ENCODE measurements around the gene EXOC6B.

The EXOC6B gene

GRCh38 chr2:72144632-72145288 is 681.1 kb downstream of the EXOC6B start:
- Histone ChIP-seq H3K27me3 (ENCODE audit: low read depth, low read length) (no peaks in the 10 kb centered on the region), H3K4me2 (ENCODE audit: low read length) (no peak overlapping the region), H3K9me3 (ENCODE audit: insufficient read depth, low read length) (no peaks in the 10 kb centered on the region), H3K36me3 (replicated peaks; ENCODE audit: low read depth, low read length) (no peaks in the 10 kb centered on the region), H3K9ac (ENCODE audit: low read length) (no peak overlapping the region), H3K4me1 (ENCODE audit: low read length) (no peaks in the 10 kb centered on the region), H3K27ac (ENCODE audit: low read length) (no peak overlapping the region), H4K20me1 (ENCODE audit: insufficient read depth, low read length) (no peaks in the 10 kb centered on the region), H3K4me3 (ENCODE audit: low read length) (no peak overlapping the region), H3K79me2 (ENCODE audit: low read length) (no peaks in the 10 kb centered on the region), H2AFZ (ENCODE audit: low read depth, low read length) (no peak overlapping the region)
- TF ChIP-seq CTCF (IDR thresholded peaks at IDR 0.05; ENCODE audit: low read depth, low read length) = no peak
- TF ChIP-seq EZH2phosphoT487 (IDR thresholded peaks at IDR 0.05; ENCODE audit: low read depth) = no peak

GRCh38 chr2:72144274-72144631 is 681.6 kb downstream of the EXOC6B start:
- Histone ChIP-seq H4K20me1 (ENCODE audit: insufficient read depth, low read length) (no peaks in the 10 kb centered on the region), H3K9me3 (ENCODE audit: insufficient read depth, low read length) (no peaks in the 10 kb centered on the region), H3K27me3 (ENCODE audit: low read depth, low read length) (no peaks in the 10 kb centered on the region), H3K4me3 (ENCODE audit: low read length) (no peak overlapping the region), H3K79me2 (ENCODE audit: low read length) (no peaks in the 10 kb centered on the region), H3K27ac (ENCODE audit: low read length) (no peak overlapping the region), H2AFZ (ENCODE audit: low read depth, low read length) (no peak overlapping the region), H3K36me3 (replicated peaks; ENCODE audit: low read depth, low read length) (no peaks in the 10 kb centered on the region), H3K9ac (ENCODE audit: low read length) (no peak overlapping the region), H3K4me2 (ENCODE audit: low read length) (no peak overlapping the region), H3K4me1 (ENCODE audit: low read length) (no peaks in the 10 kb centered on the region)
- TF ChIP-seq CTCF (IDR thresholded peaks at IDR 0.05; ENCODE audit: low read depth, low read length) (no peak), EZH2phosphoT487 (IDR thresholded peaks at IDR 0.05; ENCODE audit: low read depth) (no peak)

GRCh38 chr2:72143441-72144273 is 682.2 kb downstream of the EXOC6B start:
- no peaks in the 10 kb centered on the region for H3K4me1 ChIP-seq (ENCODE audit: low read length)
- H4K20me1 ChIP-seq (ENCODE audit: insufficient read depth, low read length) = no peaks in the 10 kb centered on the region
- H3K27me3 ChIP-seq (ENCODE audit: low read depth, low read length) = no peaks in the 10 kb centered on the region
- no peaks in the 10 kb centered on the region for H3K79me2 ChIP-seq (ENCODE audit: low read length)
- TF ChIP-seq EZH2phosphoT487 (IDR thresholded peaks at IDR 0.05; ENCODE audit: low read depth) (no peak), CTCF (IDR thresholded peaks at IDR 0.05; ENCODE audit: low read depth, low read length) (no peak)
- no peak overlapping the region for H2AFZ ChIP-seq (ENCODE audit: low read depth, low read length)
- H3K36me3 ChIP-seq (replicated peaks; ENCODE audit: low read depth, low read length) = no peaks in the 10 kb centered on the region
- H3K9me3 ChIP-seq (ENCODE audit: insufficient read depth, low read length) = no peaks in the 10 kb centered on the region
- no peak overlapping the region for H3K27ac ChIP-seq (ENCODE audit: low read length)
- no peak overlapping the region for H3K4me2 ChIP-seq (ENCODE audit: low read length)
- no peak overlapping the region for H3K4me3 ChIP-seq (ENCODE audit: low read length)
- no peak overlapping the region for H3K9ac ChIP-seq (ENCODE audit: low read length)

- H3K9me3 ChIP-seq (ENCODE audit: insufficient read depth, low read length) = no peaks in the 10 kb centered on the region
- no peak overlapping the region for H3K4me3 ChIP-seq (ENCODE audit: low read length)
- no peak overlapping the region for H3K9ac ChIP-seq (ENCODE audit: low read length)
- no peak overlapping the region for H3K27ac ChIP-seq (ENCODE audit: low read length)
- H3K27me3 ChIP-seq (ENCODE audit: low read depth, low read length) = no peaks in the 10 kb centered on the region
- no peak overlapping the region for H3K4me2 ChIP-seq (ENCODE audit: low read length)
- no peak for TF ChIP-seq EZH2phosphoT487 (IDR thresholded peaks at IDR 0.05; ENCODE audit: low read depth)
- no peak for TF ChIP-seq CTCF (IDR thresholded peaks at IDR 0.05; ENCODE audit: low read depth, low read length)
- H3K4me1 ChIP-seq (ENCODE audit: low read length) = no peaks in the 10 kb centered on the region
- no peaks in the 10 kb centered on the region for H4K20me1 ChIP-seq (ENCODE audit: insufficient read depth, low read length)
- no peaks in the 10 kb centered on the region for H3K79me2 ChIP-seq (ENCODE audit: low read length)
- H3K36me3 ChIP-seq (replicated peaks; ENCODE audit: low read depth, low read length) = no peaks in the 10 kb centered on the region
- H2AFZ ChIP-seq (ENCODE audit: low read depth, low read length) = no peak overlapping the region
Measured at GRCh38 chr2:72142570-72143440, 683.0 kb downstream of the EXOC6B start.
